Testis (tissue), 3 donors: ENCODE data around the gene C11orf24. TPM values are rescaled to one million over a fixed set of nuclear protein-coding genes. Genes with fewer than 3 reads are reported as not detected.

Experiments
- DNase-seq: peaks from one replicate; pipeline ENCODE4 v3.0.0-alpha.2; 2019
- H3K27ac ChIP-seq, 2 donors: fragments of 200-600 bp; sonication (generic); one replicate each; pipeline ENCODE4 v1.5.1; 2019
- H3K27me3 ChIP-seq: fragments of 200-600 bp; sonication (generic); one replicate; pipeline ENCODE4 v1.5.1; 2019
- H3K36me3 ChIP-seq: fragments of 200-600 bp; sonication (generic); one replicate; pipeline ENCODE4 v1.5.1; 2017; ENCODE audit warnings: low read depth; ENCODE audit errors: missing control alignments
- H3K4me1 ChIP-seq: fragments of 200-600 bp; sonication (generic); one replicate; pipeline ENCODE4 v1.5.1; 2019
- H3K4me3 ChIP-seq, 2 donors: fragments of 200-600 bp; sonication (generic); one replicate each; pipeline ENCODE4 v1.5.1; 2017 to 2019
- H3K9me3 ChIP-seq: fragments of 200-600 bp; sonication (generic); one replicate; pipeline ENCODE4 v1.5.1; 2017
- POLR2A ChIP-seq: fragments of 450-650 bp; IDR thresholded peaks from one replicate; pipeline ENCODE4 v1.6.1; 2017; ENCODE audit warnings: antibody characterized with exemption, mild to moderate bottlenecking, moderate library complexity
- WGBS, 2 donors: methylation state at CpG; one replicate each; pipeline ENCODE4 v1.1.5; 2018; 5-methylcytosine and 5-hydroxymethylcytosine counted together
- intact Hi-C: fragments of 100-400 bp; cut with DNase I; formaldehyde crosslinking; loops from one replicate; pipeline ENCODE4 v1.15.1; 2023; ENCODE audit warnings: low total_unique reads
- polyA plus RNA-seq: library from polyadenylated mRNA; stranded (reverse); fragments of 350-450 nt; fragmentation: Illumina TruSeq; extraction: RNeasy Lipid Tissue Mini Kit (QIAGEN cat#74804); gene quantifications from one replicate; pipeline ENCODE4 v1.2.3, GENCODE V29; 2014; ENCODE audit warnings: low read depth, low replicate concordance; ENCODE audit not compliant: insufficient read depth
- total RNA-seq, 2 donors: library from RNA; depleted of rRNA; stranded (reverse); fragments of >200 nt; gene quantifications; one replicate each; pipeline ENCODE4 v1.2.3, GENCODE V29; 2016
- TF ChIP-seq, protein P1 (sequence below), 3 experiments: fragments of 450-650 bp in 2 of 3; fragments of 200-600 bp in 1 of 3; sonication (generic) in 1 of 3; IDR thresholded peaks; one replicate each; pipeline ENCODE4 v1.5.1; 2016 to 2019; ENCODE audit warnings: antibody characterized with exemption in 3 of 3, mild to moderate bottlenecking in 2 of 3, moderate library complexity in 1 of 3

Gene C11orf24
- total and polyA plus RNA-seq, 3 donors from 2014 or later, result 29.6 to 87.7 (median 65.7) TPM

GRCh38 chr11:68267881-68268240, 3.9 kb downstream of the C11orf24 start:
- TF ChIP-seq, protein P1, sequence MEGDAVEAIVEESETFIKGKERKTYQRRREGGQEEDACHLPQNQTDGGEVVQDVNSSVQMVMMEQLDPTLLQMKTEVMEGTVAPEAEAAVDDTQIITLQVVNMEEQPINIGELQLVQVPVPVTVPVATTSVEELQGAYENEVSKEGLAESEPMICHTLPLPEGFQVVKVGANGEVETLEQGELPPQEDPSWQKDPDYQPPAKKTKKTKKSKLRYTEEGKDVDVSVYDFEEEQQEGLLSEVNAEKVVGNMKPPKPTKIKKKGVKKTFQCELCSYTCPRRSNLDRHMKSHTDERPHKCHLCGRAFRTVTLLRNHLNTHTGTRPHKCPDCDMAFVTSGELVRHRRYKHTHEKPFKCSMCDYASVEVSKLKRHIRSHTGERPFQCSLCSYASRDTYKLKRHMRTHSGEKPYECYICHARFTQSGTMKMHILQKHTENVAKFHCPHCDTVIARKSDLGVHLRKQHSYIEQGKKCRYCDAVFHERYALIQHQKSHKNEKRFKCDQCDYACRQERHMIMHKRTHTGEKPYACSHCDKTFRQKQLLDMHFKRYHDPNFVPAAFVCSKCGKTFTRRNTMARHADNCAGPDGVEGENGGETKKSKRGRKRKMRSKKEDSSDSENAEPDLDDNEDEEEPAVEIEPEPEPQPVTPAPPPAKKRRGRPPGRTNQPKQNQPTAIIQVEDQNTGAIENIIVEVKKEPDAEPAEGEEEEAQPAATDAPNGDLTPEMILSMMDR (IDR thresholded peaks at IDR 0.05), result no peak

GRCh38 chr11:68266936-68267880, 4.6 kb downstream of the C11orf24 start:
- Histone ChIP-seq H3K27ac (no peak overlapping the region), H3K4me1 (peaks cover 17% of the 10 kb centered on the region), H3K4me3 (no peak overlapping the region), H3K9me3 (no peaks in the 10 kb centered on the region), H3K36me3 (no peaks in the 10 kb centered on the region), H3K27me3 (no peaks in the 10 kb centered on the region)
- intact Hi-C loops, result no loop called here
- 87 to 90% methylated on average over 11 to 12 of the region's 12 CpGs for WGBS, 2 donors
- TF ChIP-seq, protein P1 (IDR thresholded peaks at IDR 0.05), result no peak
- no peak for TF ChIP-seq POLR2A
- no peak for DNase-seq

More at GRCh38 chr11:68267881-68268240, 3.9 kb downstream of the C11orf24 start:
- Histone ChIP-seq H3K36me3 (no peaks in the 10 kb centered on the region), H3K4me3 (no peak overlapping the region), H3K9me3 (no peaks in the 10 kb centered on the region), H3K27me3 (no peaks in the 10 kb centered on the region), H3K4me1 (peaks cover 22% of the 10 kb centered on the region), H3K27ac (no peak overlapping the region)
- 93 to 98% methylated on average over 6 of the region's 6 CpGs for WGBS, 2 donors
- no peak for DNase-seq
- intact Hi-C loops, result no loop called here

- Histone ChIP-seq H3K9me3 (no peaks in the 10 kb centered on the region), H3K27me3 (no peaks in the 10 kb centered on the region), H3K4me3 (no peak overlapping the region), H3K4me1 (peaks cover 17% of the 10 kb centered on the region), H3K36me3 (no peaks in the 10 kb centered on the region), H3K27ac (no peak overlapping the region)
- intact Hi-C loops, result no loop called here
- no peak for DNase-seq
- 88 to 91% methylated on average over 14 to 16 of the region's 16 CpGs for WGBS, 2 donors
- TF ChIP-seq POLR2A, result no peak
- TF ChIP-seq, protein P1 (IDR thresholded peaks at IDR 0.05), result no peak
Observed at GRCh38 chr11:68266121-68266891, 5.5 kb downstream of the C11orf24 start.

GRCh38 chr11:68264741-68265540, 6.8 kb downstream of the C11orf24 start:
- TF ChIP-seq, protein P1 (IDR thresholded peaks at IDR 0.05), result no peak
- TF ChIP-seq POLR2A, result no peak
- DNase-seq, result no peak
- no peak overlapping the region for H3K27ac ChIP-seq
- no peak overlapping the region for H3K4me3 ChIP-seq
- peaks cover 8% of the 10 kb centered on the region for H3K4me1 ChIP-seq
- intact Hi-C loops, result loop anchor here (5.0 kb wide), 1 partner anchor 37 kb away; no protein-coding TSS in a partner anchor
- H3K27me3 ChIP-seq, result no peaks in the 10 kb centered on the region
- H3K36me3 ChIP-seq, result no peaks in the 10 kb centered on the region
- H3K9me3 ChIP-seq, result no peaks in the 10 kb centered on the region
- WGBS, 2 donors, result 90% methylated on average over 13 of the region's 13 CpGs
